GM12878 (cell line): ENCODE results near the gene COL7A1. TPM values are rescaled to one million over a fixed set of nuclear protein-coding genes. Genes with fewer than 3 reads are reported as not detected.

Experiments used
- CBFB ChIP-seq: IDR thresholded peaks from 2 replicates; pipeline ENCODE4 v1.6.1; 2016; ENCODE audit warnings: antibody characterized with exemption, low read depth
- CHD2 ChIP-seq: IDR thresholded peaks from 2 replicates; pipeline ENCODE4 v1.6.1; 2011; ENCODE audit warnings: low read depth, low read length, improper control_type of control experiment, borderline replicate concordance
- FOS ChIP-seq: IDR thresholded peaks from 3 replicates; pipeline ENCODE4 v1.6.1; 2011; ENCODE audit warnings: borderline replicate concordance; ENCODE audit not compliant: insufficient read length; ENCODE audit errors: extremely low read depth
- HDAC6 ChIP-seq: fragments of 200-600 bp; sonication (generic); IDR thresholded peaks from one replicate; pipeline ENCODE4 v1.8.0; 2017; ENCODE audit warnings: antibody characterized with exemption; ENCODE audit not compliant: unreplicated experiment
- IKZF1 ChIP-seq: fragments of 450-650 bp; conservative IDR thresholded peaks from 2 replicates; pipeline ENCODE4 v1.6.1; 2017; ENCODE audit warnings: antibody characterized with exemption, mild to moderate bottlenecking
- KLF5 ChIP-seq: fragments of 450-650 bp; IDR thresholded peaks from 2 replicates; pipeline ENCODE4 v1.6.1; 2014; ENCODE audit warnings: mild to moderate bottlenecking; ENCODE audit not compliant: partially characterized antibody
- MTA2 ChIP-seq: fragments of 450-650 bp; IDR thresholded peaks from 2 replicates; pipeline ENCODE4 v1.6.1; 2016; ENCODE audit warnings: low read depth, mild to moderate bottlenecking, moderate library complexity
- NBN ChIP-seq: fragments of 450-650 bp; IDR thresholded peaks from 2 replicates; pipeline ENCODE4 v1.6.1; 2016
- NFYB ChIP-seq: IDR thresholded peaks from 2 replicates; pipeline ENCODE4 v1.6.1; 2011; ENCODE audit warnings: low read depth, mild to moderate bottlenecking, low read length, improper control_type of control experiment, moderate library complexity; ENCODE audit not compliant: insufficient read depth
- RCOR1 ChIP-seq: conservative IDR thresholded peaks from 2 replicates; pipeline ENCODE4 v1.6.1; 2012; ENCODE audit warnings: low read depth, low read length, improper control_type of control experiment
- SMAD1 ChIP-seq: fragments of 450-650 bp; IDR thresholded peaks from 2 replicates; pipeline ENCODE4 v1.6.1; 2018; ENCODE audit warnings: mild to moderate bottlenecking, low read depth; ENCODE audit not compliant: partially characterized antibody
- SPI1 ChIP-seq: IDR thresholded peaks from 2 replicates; pipeline ENCODE4 v1.6.1; 2011; ENCODE audit warnings: low read depth, mild to moderate bottlenecking, low read length, moderate library complexity, borderline replicate concordance; ENCODE audit not compliant: insufficient read depth
- SRF ChIP-seq, 2 experiments: IDR thresholded peaks; 2 replicates each; pipeline ENCODE4 v1.6.1; 2011; ENCODE audit warnings: low read depth in 2 of 2, low read length in 2 of 2, mild to moderate bottlenecking in 1 of 2, moderate library complexity in 1 of 2
- TCF12 ChIP-seq: IDR thresholded peaks from 2 replicates; pipeline ENCODE4 v1.6.1; 2011; ENCODE audit warnings: low read depth, mild to moderate bottlenecking, low read length
- ZNF207 ChIP-seq: fragments of 450-650 bp; IDR thresholded peaks from 2 replicates; pipeline ENCODE4 v1.6.1; 2014; ENCODE audit warnings: antibody characterized with exemption, mild to moderate bottlenecking, borderline replicate concordance
- ZZZ3 ChIP-seq: IDR thresholded peaks from 2 replicates; pipeline ENCODE4 v1.6.1; 2011; ENCODE audit warnings: low read depth; ENCODE audit not compliant: control insufficient read depth, insufficient read length
- polyA plus RNA-seq, 11 experiments: library from polyadenylated mRNA; depleted of rRNA in 4 of 11; unstranded in 6 of 11; stranded (reverse) in 5 of 11; fragments of >200 nt; fragmentation: Nextera tagmentation in 4 of 11; fragmentation: Illumina TruSeq in 1 of 11; extraction: Ambion mirVana in 4 of 11; extraction: Trizol in 1 of 11; gene quantifications; 1 replicate in 1 of 11; 2 replicates in 10 of 11; pipeline versions ENCODE4 v1.2.1 to v1.2.3, GENCODE V29; 2011 to 2016; ENCODE audit warnings: inconsistent platforms in 2 of 11, missing spikeins in 2 of 11, low read depth in 1 of 11
- total RNA-seq, 4 experiments: library from RNA; depleted of rRNA in 3 of 4; stranded (reverse); fragments of >200 nt in 3 of 4; fragmentation: Illumina TruSeq in 1 of 4; extraction: Trizol in 1 of 4; gene quantifications; 2 replicates each; pipeline versions ENCODE4 v1.2.1 to v1.2.3, GENCODE V29; 2013 to 2021
- TF ChIP-seq, protein P1 (sequence below): fragments of 450-650 bp; IDR thresholded peaks from 2 replicates; pipeline ENCODE4 v1.6.1; 2016; ENCODE audit warnings: mild to moderate bottlenecking, moderate library complexity, borderline replicate concordance
- TF ChIP-seq, protein P2 (sequence below): IDR thresholded peaks from 2 replicates; pipeline ENCODE4 v1.6.1; 2012; ENCODE audit warnings: low read depth, low read length, improper control_type of control experiment
- TF ChIP-seq, protein P3 (sequence below): fragments of 450-650 bp; IDR thresholded peaks from 2 replicates; pipeline ENCODE4 v1.6.1; 2017; ENCODE audit warnings: low read depth, mild to moderate bottlenecking, moderate library complexity
- TF ChIP-seq, protein P4 (sequence below): fragments of 150-350 bp; IDR thresholded peaks from 2 replicates; pipeline ENCODE4 v1.6.1; 2016; ENCODE audit warnings: low read depth, low read length

The COL7A1 gene
- total and polyA plus RNA-seq, 10 of the 15 experiments (the other 5 are each of a cell fraction or from before 2014, with no cell fraction given), result 0.01 to 1.9 (median 0.29) TPM; not detected in 1

DNA sequence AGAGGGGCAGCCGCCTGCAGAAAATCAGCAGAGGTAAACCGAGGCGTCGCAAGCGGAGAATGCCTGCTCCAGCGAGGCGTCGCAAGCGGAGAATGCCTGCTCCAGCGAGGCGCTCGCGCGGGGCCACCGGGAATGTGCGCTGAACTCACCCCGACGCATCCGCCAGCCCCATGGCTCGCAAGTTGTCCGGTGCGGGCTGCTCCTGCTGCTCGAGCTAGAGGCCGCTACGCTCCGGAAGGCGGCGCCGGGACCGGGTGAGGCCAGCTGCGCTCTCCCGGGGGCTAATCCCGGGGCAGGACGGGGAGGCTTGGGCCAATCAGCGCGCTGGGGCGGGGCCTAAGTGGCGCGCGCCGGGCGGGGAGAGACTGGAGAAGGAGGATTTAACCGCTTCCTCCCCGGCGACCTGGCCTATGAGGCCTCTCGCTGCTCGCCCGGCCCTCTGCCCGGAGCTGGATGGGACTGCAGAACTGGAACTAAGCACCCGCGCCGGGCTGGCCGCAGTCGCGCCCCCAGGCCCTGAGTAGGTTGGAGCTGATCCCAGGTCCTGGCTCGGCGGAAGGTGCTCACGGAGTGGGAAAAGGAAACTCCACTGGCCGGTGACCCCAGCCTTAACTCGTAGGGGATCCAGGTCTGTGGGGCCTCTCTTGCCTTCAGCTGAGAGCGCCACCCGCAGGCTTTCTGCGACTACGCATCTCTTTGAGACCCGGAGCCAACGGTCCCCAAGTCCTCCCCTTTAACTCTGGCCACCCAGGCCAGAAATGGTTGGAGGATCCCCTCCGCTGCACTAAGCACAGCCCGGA is 40.3 kb upstream of the COL7A1 start, which contains the start of gene SLC26A6 (continued):
- TF ChIP-seq CHD2, result peak; percentile 54; the same call in 1 of the 2 replicates
- TF ChIP-seq ZNF207, result peak; percentile 74; the same call in 1 of the 2 replicates
- TF ChIP-seq MTA2, result peak; percentile 45; the same call in 1 of the 2 replicates
- TF ChIP-seq CBFB, result peak; percentile 33; the same call in 1 of the 2 replicates
- TF ChIP-seq SPI1, result 0 out of 2 replicates have a peak, but pooled peaks have one; percentile 55
- TF ChIP-seq TCF12, result peak; percentile 67; the same call in 1 of the 2 replicates
- TF ChIP-seq NFYB, result peak; percentile 96
- TF ChIP-seq RCOR1, result no peak
- peak; percentile 68 for TF ChIP-seq IKZF1
- TF ChIP-seq, protein P1, sequence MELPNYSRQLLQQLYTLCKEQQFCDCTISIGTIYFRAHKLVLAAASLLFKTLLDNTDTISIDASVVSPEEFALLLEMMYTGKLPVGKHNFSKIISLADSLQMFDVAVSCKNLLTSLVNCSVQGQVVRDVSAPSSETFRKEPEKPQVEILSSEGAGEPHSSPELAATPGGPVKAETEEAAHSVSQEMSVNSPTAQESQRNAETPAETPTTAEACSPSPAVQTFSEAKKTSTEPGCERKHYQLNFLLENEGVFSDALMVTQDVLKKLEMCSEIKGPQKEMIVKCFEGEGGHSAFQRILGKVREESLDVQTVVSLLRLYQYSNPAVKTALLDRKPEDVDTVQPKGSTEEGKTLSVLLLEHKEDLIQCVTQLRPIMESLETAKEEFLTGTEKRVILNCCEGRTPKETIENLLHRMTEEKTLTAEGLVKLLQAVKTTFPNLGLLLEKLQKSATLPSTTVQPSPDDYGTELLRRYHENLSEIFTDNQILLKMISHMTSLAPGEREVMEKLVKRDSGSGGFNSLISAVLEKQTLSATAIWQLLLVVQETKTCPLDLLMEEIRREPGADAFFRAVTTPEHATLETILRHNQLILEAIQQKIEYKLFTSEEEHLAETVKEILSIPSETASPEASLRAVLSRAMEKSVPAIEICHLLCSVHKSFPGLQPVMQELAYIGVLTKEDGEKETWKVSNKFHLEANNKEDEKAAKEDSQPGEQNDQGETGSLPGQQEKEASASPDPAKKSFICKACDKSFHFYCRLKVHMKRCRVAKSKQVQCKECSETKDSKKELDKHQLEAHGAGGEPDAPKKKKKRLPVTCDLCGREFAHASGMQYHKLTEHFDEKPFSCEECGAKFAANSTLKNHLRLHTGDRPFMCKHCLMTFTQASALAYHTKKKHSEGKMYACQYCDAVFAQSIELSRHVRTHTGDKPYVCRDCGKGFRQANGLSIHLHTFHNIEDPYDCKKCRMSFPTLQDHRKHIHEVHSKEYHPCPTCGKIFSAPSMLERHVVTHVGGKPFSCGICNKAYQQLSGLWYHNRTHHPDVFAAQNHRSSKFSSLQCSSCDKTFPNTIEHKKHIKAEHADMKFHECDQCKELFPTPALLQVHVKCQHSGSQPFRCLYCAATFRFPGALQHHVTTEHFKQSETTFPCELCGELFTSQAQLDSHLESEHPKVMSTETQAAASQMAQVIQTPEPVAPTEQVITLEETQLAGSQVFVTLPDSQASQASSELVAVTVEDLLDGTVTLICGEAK, result no peak
- no peak for TF ChIP-seq HDAC6
- TF ChIP-seq, protein P2, sequence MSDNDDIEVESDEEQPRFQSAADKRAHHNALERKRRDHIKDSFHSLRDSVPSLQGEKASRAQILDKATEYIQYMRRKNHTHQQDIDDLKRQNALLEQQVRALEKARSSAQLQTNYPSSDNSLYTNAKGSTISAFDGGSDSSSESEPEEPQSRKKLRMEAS, result no peak
- 0 out of 4 replicates have a peak, but pooled peaks of 1 of the 2 experiments have one; percentile 22 for TF ChIP-seq SRF (IDR thresholded peaks at IDR 0.05; ENCODE audit: low read depth in 2 of 2, low read length in 2 of 2)
- TF ChIP-seq, protein P3, sequence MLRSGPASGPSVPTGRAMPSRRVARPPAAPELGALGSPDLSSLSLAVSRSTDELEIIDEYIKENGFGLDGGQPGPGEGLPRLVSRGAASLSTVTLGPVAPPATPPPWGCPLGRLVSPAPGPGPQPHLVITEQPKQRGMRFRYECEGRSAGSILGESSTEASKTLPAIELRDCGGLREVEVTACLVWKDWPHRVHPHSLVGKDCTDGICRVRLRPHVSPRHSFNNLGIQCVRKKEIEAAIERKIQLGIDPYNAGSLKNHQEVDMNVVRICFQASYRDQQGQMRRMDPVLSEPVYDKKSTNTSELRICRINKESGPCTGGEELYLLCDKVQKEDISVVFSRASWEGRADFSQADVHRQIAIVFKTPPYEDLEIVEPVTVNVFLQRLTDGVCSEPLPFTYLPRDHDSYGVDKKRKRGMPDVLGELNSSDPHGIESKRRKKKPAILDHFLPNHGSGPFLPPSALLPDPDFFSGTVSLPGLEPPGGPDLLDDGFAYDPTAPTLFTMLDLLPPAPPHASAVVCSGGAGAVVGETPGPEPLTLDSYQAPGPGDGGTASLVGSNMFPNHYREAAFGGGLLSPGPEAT, result peak; percentile 94
- no peak for TF ChIP-seq SMAD1
- peak; percentile 77 for TF ChIP-seq NBN
- TF ChIP-seq, protein P4, sequence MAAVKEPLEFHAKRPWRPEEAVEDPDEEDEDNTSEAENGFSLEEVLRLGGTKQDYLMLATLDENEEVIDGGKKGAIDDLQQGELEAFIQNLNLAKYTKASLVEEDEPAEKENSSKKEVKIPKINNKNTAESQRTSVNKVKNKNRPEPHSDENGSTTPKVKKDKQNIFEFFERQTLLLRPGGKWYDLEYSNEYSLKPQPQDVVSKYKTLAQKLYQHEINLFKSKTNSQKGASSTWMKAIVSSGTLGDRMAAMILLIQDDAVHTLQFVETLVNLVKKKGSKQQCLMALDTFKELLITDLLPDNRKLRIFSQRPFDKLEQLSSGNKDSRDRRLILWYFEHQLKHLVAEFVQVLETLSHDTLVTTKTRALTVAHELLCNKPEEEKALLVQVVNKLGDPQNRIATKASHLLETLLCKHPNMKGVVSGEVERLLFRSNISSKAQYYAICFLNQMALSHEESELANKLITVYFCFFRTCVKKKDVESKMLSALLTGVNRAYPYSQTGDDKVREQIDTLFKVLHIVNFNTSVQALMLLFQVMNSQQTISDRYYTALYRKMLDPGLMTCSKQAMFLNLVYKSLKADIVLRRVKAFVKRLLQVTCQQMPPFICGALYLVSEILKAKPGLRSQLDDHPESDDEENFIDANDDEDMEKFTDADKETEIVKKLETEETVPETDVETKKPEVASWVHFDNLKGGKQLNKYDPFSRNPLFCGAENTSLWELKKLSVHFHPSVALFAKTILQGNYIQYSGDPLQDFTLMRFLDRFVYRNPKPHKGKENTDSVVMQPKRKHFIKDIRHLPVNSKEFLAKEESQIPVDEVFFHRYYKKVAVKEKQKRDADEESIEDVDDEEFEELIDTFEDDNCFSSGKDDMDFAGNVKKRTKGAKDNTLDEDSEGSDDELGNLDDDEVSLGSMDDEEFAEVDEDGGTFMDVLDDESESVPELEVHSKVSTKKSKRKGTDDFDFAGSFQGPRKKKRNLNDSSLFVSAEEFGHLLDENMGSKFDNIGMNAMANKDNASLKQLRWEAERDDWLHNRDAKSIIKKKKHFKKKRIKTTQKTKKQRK, result no peak
- TF ChIP-seq KLF5, result no peak
- TF ChIP-seq ZZZ3, result no peak
- TF ChIP-seq FOS, result no peak
